Measurements from ENCODE around the gene IL2RG.

DNA sequence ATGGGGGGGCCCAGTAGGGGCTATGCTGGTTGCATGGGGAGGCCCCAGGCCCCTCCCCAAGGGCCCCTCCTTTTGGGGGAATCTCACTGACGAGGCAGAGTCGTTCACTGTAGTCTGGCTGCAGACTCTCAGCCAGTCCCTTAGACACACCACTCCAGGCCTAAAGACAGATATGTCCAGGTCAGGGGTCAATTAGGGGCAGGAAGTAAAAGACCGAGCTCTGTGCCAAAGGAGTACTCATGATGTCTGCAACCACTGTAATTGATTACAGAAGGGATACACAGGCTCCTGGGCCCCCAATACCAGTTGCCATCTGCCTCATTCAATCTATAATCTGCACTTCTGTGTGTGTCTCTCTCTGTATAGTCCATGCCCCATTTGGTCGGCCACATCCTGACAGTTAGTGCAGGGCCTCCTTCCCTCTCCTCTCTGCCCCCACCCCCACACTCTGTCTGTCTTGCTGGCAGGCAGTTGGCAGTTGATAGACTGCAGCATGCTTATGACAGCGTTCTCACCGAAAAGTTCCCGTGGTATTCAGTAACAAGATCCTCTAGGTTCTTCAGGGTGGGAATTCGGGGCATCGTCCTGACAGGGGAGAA is 3.5 kb downstream of the IL2RG start:
- TF ChIP-seq, protein P1, sequence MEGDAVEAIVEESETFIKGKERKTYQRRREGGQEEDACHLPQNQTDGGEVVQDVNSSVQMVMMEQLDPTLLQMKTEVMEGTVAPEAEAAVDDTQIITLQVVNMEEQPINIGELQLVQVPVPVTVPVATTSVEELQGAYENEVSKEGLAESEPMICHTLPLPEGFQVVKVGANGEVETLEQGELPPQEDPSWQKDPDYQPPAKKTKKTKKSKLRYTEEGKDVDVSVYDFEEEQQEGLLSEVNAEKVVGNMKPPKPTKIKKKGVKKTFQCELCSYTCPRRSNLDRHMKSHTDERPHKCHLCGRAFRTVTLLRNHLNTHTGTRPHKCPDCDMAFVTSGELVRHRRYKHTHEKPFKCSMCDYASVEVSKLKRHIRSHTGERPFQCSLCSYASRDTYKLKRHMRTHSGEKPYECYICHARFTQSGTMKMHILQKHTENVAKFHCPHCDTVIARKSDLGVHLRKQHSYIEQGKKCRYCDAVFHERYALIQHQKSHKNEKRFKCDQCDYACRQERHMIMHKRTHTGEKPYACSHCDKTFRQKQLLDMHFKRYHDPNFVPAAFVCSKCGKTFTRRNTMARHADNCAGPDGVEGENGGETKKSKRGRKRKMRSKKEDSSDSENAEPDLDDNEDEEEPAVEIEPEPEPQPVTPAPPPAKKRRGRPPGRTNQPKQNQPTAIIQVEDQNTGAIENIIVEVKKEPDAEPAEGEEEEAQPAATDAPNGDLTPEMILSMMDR (IDR thresholded peaks at IDR 0.05): no peak
- TF ChIP-seq POLR2A (IDR thresholded peaks at IDR 0.05): no peak

Measured in Peyer's patch (tissue), 4 donors.